CD4-positive, alpha-beta memory T cell (primary cell): Measurements from ENCODE around the gene GARIN3. TPM values are rescaled to one million over a fixed set of nuclear protein-coding genes. Genes with fewer than 3 reads are reported as not detected.
A peak's percentile ranks its signal among the peaks of the same experiment; 100 is the strongest.

Experiments
- CTCF ChIA-PET: fragments of 350-600 bp; sonication (Branson Sonifier 250); formaldehyde crosslinking; loops from one replicate; lab custom pipeline; 2021; ENCODE audit warnings: inconsistent platforms; ENCODE audit not compliant: partially characterized antibody; lab: Charles Lee
- POLR2A ChIA-PET: fragments of 350-600 bp; sonication (Branson Sonifier 250); formaldehyde crosslinking; loops from one replicate; lab custom pipeline; 2021; ENCODE audit not compliant: partially characterized antibody; lab: Charles Lee
- DNase-seq, 5 donors: peaks; one replicate each; pipeline versions ENCODE4 v3.0.0 to v3.0.0-alpha.2; 2020 to 2022; ENCODE audit warnings: mixed read lengths in 1 of 5
- H3K27ac ChIP-seq: one replicate; pipeline ENCODE4 v1.7.0; 2013; ENCODE audit warnings: low read depth, low read length
- H3K27me3 ChIP-seq: 2 replicates; pipeline ENCODE4 v1.7.0; 2013; ENCODE audit warnings: mild to moderate bottlenecking, low read length, moderate library complexity; ENCODE audit not compliant: insufficient read depth
- H3K36me3 ChIP-seq: 2 replicates; pipeline ENCODE4 v1.7.0; 2013; ENCODE audit warnings: mild to moderate bottlenecking, low read length, moderate library complexity; ENCODE audit not compliant: insufficient read depth
- H3K4me1 ChIP-seq: 2 replicates; pipeline ENCODE4 v1.7.0; 2013; ENCODE audit warnings: mild to moderate bottlenecking, low read length, moderate library complexity; ENCODE audit not compliant: insufficient read depth
- H3K4me3 ChIP-seq, 2 donors: one replicate each; pipeline ENCODE4 v1.7.0; 2013; ENCODE audit warnings: low read length in 2 of 2, mild to moderate bottlenecking in 1 of 2
- H3K9me3 ChIP-seq, 2 donors: one replicate each; pipeline ENCODE4 v1.7.0; 2013; ENCODE audit warnings: low read length in 2 of 2, control low read depth in 1 of 2; ENCODE audit not compliant: control insufficient read depth in 1 of 2
- H3K27ac Mint-ChIP-seq, 7 donors: one replicate each; pipeline ENCODE4 v1.8.0; 2020 to 2021; ENCODE audit warnings: mixed read lengths in 7 of 7, mild to moderate bottlenecking in 6 of 7, inconsistent platforms in 3 of 7, moderate library complexity in 3 of 7
- H3K27me3 Mint-ChIP-seq, 2 donors: one replicate each; pipeline ENCODE4 v1.8.0; 2020 to 2021; ENCODE audit warnings: mixed read lengths in 2 of 2
- H3K36me3 Mint-ChIP-seq, 2 donors: one replicate each; pipeline ENCODE4 v1.8.0; 2020 to 2021; ENCODE audit warnings: mixed read lengths in 2 of 2, inconsistent platforms in 1 of 2, mild to moderate bottlenecking in 1 of 2
- H3K4me1 Mint-ChIP-seq, 4 donors: one replicate each; pipeline ENCODE4 v1.8.0; 2020 to 2021; ENCODE audit warnings: mixed read lengths in 4 of 4, mild to moderate bottlenecking in 1 of 4
- H3K4me3 Mint-ChIP-seq, 8 donors: one replicate each; pipeline ENCODE4 v1.8.0; 2020 to 2021; ENCODE audit warnings: mixed read lengths in 8 of 8, mild to moderate bottlenecking in 7 of 8, moderate library complexity in 6 of 8, inconsistent platforms in 3 of 8
- H3K9me3 Mint-ChIP-seq, 8 donors: one replicate each; pipeline ENCODE4 v1.8.0; 2020 to 2021; ENCODE audit warnings: mixed read lengths in 8 of 8, mild to moderate bottlenecking in 5 of 8, inconsistent platforms in 3 of 8, moderate library complexity in 1 of 8
- intact Hi-C: fragments of 100-400 bp; cut with micrococcal nuclease; formaldehyde crosslinking; loops from one replicate; pipeline ENCODE4 v1.15.1; 2023
- polyA plus RNA-seq, 2 donors: library from polyadenylated mRNA; unstranded; fragments of 300-500 nt; fragmentation: Illumina TruSeq; gene quantifications; one replicate each; pipeline ENCODE4 v1.2.3, GENCODE V29; 2021
- total RNA-seq, 2 experiments: library from RNA; stranded (reverse); gene quantifications; one replicate each; pipeline ENCODE4 v1.2.3, GENCODE V29; 2021

GARIN3 gene
- total and polyA plus RNA-seq, 4 experiments from 2014 or later = not detected

GRCh38 chr5:157143127-157143971, 22.7 kb downstream of the GARIN3 start:
- DNase-seq = peak in 1 of 5 donors; percentile 76
- Histone ChIP-seq H3K9me3 (no peaks in the 10 kb centered on the region), H3K4me1 (peaks cover 31% of the 10 kb centered on the region), H3K4me3 (peak overlapping the region; percentile 9 to 94), H3K36me3 (peaks cover 6% of the 10 kb centered on the region), H3K27me3 (no peaks in the 10 kb centered on the region), H3K27ac (peak overlapping the region; percentile 98)
- CTCF ChIA-PET = interaction anchor here (0.8 to 2.3 kb wide), 16 partner anchors 10 to 600 kb away, joined by 3 to 12 read pairs (median 4); partner anchors contain the start of gene LSM11
- H3K27ac Mint-ChIP-seq = peak overlapping the region; percentile 94 to 100 (median 99)
- peaks cover 30 to 62% (median 42%) of the 10 kb centered on the region in 4 donors for H3K4me1 Mint-ChIP-seq
- POLR2A ChIA-PET = interaction anchor here (0.7 to 4.3 kb wide), 60 partner anchors 9 to 715 kb away, joined by 3 to 51 read pairs (median 6); partner anchors contain the start of genes CLINT1, CYFIP2, HAVCR2 and ITK
- H3K9me3 Mint-ChIP-seq = no peaks in the 10 kb centered on the region
- H3K4me3 Mint-ChIP-seq = peak overlapping the region; percentile 94 to 100 (median 98)
- H3K36me3 Mint-ChIP-seq = peaks cover 15 to 32% of the 10 kb centered on the region in 2 donors
- no peaks in the 10 kb centered on the region for H3K27me3 Mint-ChIP-seq
- intact Hi-C loops = loop anchor here (1.0 to 5.0 kb wide), 3 partner anchors 123 to 714 kb away; partner anchors contain the start of genes CLINT1, CYFIP2 and LSM11

GRCh38 chr5:157142317-157143126, 23.5 kb downstream of the GARIN3 start, which contains the start of gene MED7:
Gene MED7 (minus strand): TSS chr5:157142865. CDS start chr5:157139431, 3,434 bp downstream.
- Histone ChIP-seq H3K4me1 (peaks cover 28% of the 10 kb centered on the region), H3K4me3 (peak within 1 kb of the TSS; percentile 92 to 94), H3K36me3 (peaks cover 8% of the 10 kb centered on the region), H3K27me3 (no peaks in the 10 kb centered on the region), H3K9me3 (no peaks in the 10 kb centered on the region), H3K27ac (peak within 1 kb of the TSS; percentile 98)
- peak within 1 kb of the TSS; percentile 94 to 100 (median 99) for H3K27ac Mint-ChIP-seq
- ChIA-PET POLR2A (interaction anchor here (0.7 to 4.3 kb wide), 59 partner anchors 10 to 716 kb away, joined by 3 to 51 read pairs (median 7); partner anchors contain the start of genes CLINT1, CYFIP2, HAVCR2 and ITK), CTCF (interaction anchor here (0.8 to 2.3 kb wide), 16 partner anchors 10 to 601 kb away, joined by 3 to 12 read pairs (median 4); partner anchors contain the start of gene LSM11)
- H3K36me3 Mint-ChIP-seq = peaks cover 19 to 40% of the 10 kb centered on the region in 2 donors
- no peaks in the 10 kb centered on the region for H3K9me3 Mint-ChIP-seq
- peak; percentile 94 to 98 (median 97) for DNase-seq
- peaks cover 29 to 61% (median 39%) of the 10 kb centered on the region in 4 donors for H3K4me1 Mint-ChIP-seq
- H3K4me3 Mint-ChIP-seq = peak within 1 kb of the TSS; percentile 94 to 100 (median 98)
- no peaks in the 10 kb centered on the region for H3K27me3 Mint-ChIP-seq
- intact Hi-C loops = loop anchor here (1.0 to 5.0 kb wide), 3 partner anchors 124 to 715 kb away; partner anchors contain the start of genes CLINT1, CYFIP2 and LSM11

- ChIA-PET POLR2A (no interaction called here), CTCF (interaction anchor here (1.3 kb wide), 1 partner anchor 116 kb away, joined by 5 read pairs; no protein-coding TSS in a partner anchor)
- Mint-ChIP-seq H3K4me3 (no peak overlapping the region), H3K9me3 (no peaks in the 10 kb centered on the region), H3K4me1 (peaks cover 26 to 51% (median 38%) of the 10 kb centered on the region in 4 donors), H3K27me3 (no peaks in the 10 kb centered on the region), H3K27ac (peak overlapping the region in 1 of 7 donors; percentile 71), H3K36me3 (peaks cover 21 to 45% of the 10 kb centered on the region in 2 donors)
- intact Hi-C loops = loop anchor here (10.0 kb wide), 1 partner anchor 203 kb away; no protein-coding TSS in a partner anchor
- no peak for DNase-seq
- Histone ChIP-seq H3K9me3 (no peaks in the 10 kb centered on the region), H3K36me3 (peaks cover 8% of the 10 kb centered on the region), H3K4me1 (peaks cover 21% of the 10 kb centered on the region), H3K27ac (no peak overlapping the region), H3K27me3 (no peaks in the 10 kb centered on the region), H3K4me3 (no peak overlapping the region)
These were observed 28.4 kb downstream of the GARIN3 start for GRCh38 chr5:157137691-157138090.

- no peaks in the 10 kb centered on the region for H3K27me3 ChIP-seq
- H3K4me1 Mint-ChIP-seq = peaks cover 7 to 24% (median 10%) of the 10 kb centered on the region in 4 donors
- no peak for DNase-seq
- intact Hi-C loops = loop anchor here (1.0 to 10.0 kb wide), 3 partner anchors 197 to 1430 kb away; no protein-coding TSS in a partner anchor
- POLR2A ChIA-PET = interaction anchor here (3.0 kb wide), 1 partner anchor 11 kb away, joined by 14 read pairs; the partner anchor contains the start of gene MED7
- CTCF ChIA-PET = interaction anchor here (0.7 to 3.1 kb wide), 13 partner anchors 8 to 1993 kb away, joined by 3 to 17 read pairs (median 5); partner anchors contain the start of gene MED7
- no peak overlapping the region for H3K4me3 Mint-ChIP-seq
- no peak overlapping the region for H3K27ac ChIP-seq
- H3K9me3 Mint-ChIP-seq = no peaks in the 10 kb centered on the region
- no peak overlapping the region for H3K27ac Mint-ChIP-seq
- peaks cover 0 to 11% of the 10 kb centered on the region in 2 donors for H3K36me3 Mint-ChIP-seq
- no peaks in the 10 kb centered on the region for H3K9me3 ChIP-seq
- no peaks in the 10 kb centered on the region for H3K36me3 ChIP-seq
- no peaks in the 10 kb centered on the region for H3K27me3 Mint-ChIP-seq
- no peaks in the 10 kb centered on the region for H3K4me1 ChIP-seq
- no peak overlapping the region for H3K4me3 ChIP-seq
These were observed 33.8 kb downstream of the GARIN3 start for GRCh38 chr5:157132281-157132612.

GRCh38 chr5:157130925-157131324, 35.1 kb downstream of the GARIN3 start:
- H3K9me3 Mint-ChIP-seq = no peaks in the 10 kb centered on the region
- no peaks in the 10 kb centered on the region for H3K9me3 ChIP-seq
- no peak for DNase-seq
- intact Hi-C loops = loop anchor here (5.0 to 10.0 kb wide), 2 partner anchors 196 to 1429 kb away; no protein-coding TSS in a partner anchor
- H3K4me1 ChIP-seq = no peaks in the 10 kb centered on the region
- peaks cover 6 to 21% (median 9%) of the 10 kb centered on the region in 4 donors for H3K4me1 Mint-ChIP-seq
- CTCF ChIA-PET = interaction anchor here (0.7 to 2.9 kb wide), 9 partner anchors 11 to 1514 kb away, joined by 3 to 17 read pairs (median 4); partner anchors contain the start of genes HAVCR1 and MED7
- no peaks in the 10 kb centered on the region for H3K36me3 ChIP-seq
- no peak overlapping the region for H3K27ac Mint-ChIP-seq
- no peaks in the 10 kb centered on the region for H3K27me3 ChIP-seq
- H3K36me3 Mint-ChIP-seq = peaks cover 0 to 4% of the 10 kb centered on the region in 2 donors
- POLR2A ChIA-PET = interaction anchor here (0.6 to 0.7 kb wide), 2 partner anchors 561 to 1673 kb away, joined by 3 to 4 read pairs; no protein-coding TSS in a partner anchor
- no peaks in the 10 kb centered on the region for H3K27me3 Mint-ChIP-seq
- H3K27ac ChIP-seq = no peak overlapping the region
- H3K4me3 Mint-ChIP-seq = no peak overlapping the region
- no peak overlapping the region for H3K4me3 ChIP-seq

GRCh38 chr5:157121709-157122108, 44.4 kb downstream of the GARIN3 start:
- no peaks in the 10 kb centered on the region for H3K36me3 ChIP-seq
- no peaks in the 10 kb centered on the region for H3K27me3 ChIP-seq
- no peak overlapping the region for H3K4me3 Mint-ChIP-seq
- no peaks in the 10 kb centered on the region for H3K27me3 Mint-ChIP-seq
- no peaks in the 10 kb centered on the region for H3K4me1 ChIP-seq
- CTCF ChIA-PET = interaction anchor here (0.9 kb wide), 1 partner anchor 208 kb away, joined by 3 read pairs; no protein-coding TSS in a partner anchor
- no peaks in the 10 kb centered on the region for H3K9me3 ChIP-seq
- peaks cover 0 to 28% (median 17%) of the 10 kb centered on the region in 8 donors for H3K9me3 Mint-ChIP-seq
- H3K4me3 ChIP-seq = no peak overlapping the region
- DNase-seq = no peak
- peaks cover under 1 to 5% (median 1%) of the 10 kb centered on the region in 4 donors for H3K4me1 Mint-ChIP-seq
- peaks cover 5 to 14% of the 10 kb centered on the region in 2 donors for H3K36me3 Mint-ChIP-seq
- no peak overlapping the region for H3K27ac ChIP-seq
- intact Hi-C loops = no loop called here
- POLR2A ChIA-PET = no interaction called here
- H3K27ac Mint-ChIP-seq = no peak overlapping the region
